GM20000 (cell line): ENCODE data around the gene ARHGEF6.

Experiments
- DNase-seq: peaks from one replicate; pipeline ENCODE4 v3.0.0; 2012; ENCODE audit warnings: low spot score
- TF ChIP-seq, protein P1 (sequence below): IDR thresholded peaks from 2 replicates; pipeline ENCODE4 v1.5.1; 2012; ENCODE audit warnings: mild to moderate bottlenecking, control low read depth; ENCODE audit errors: extremely low read depth, missing control alignments

ARHGEF6 gene

DNA sequence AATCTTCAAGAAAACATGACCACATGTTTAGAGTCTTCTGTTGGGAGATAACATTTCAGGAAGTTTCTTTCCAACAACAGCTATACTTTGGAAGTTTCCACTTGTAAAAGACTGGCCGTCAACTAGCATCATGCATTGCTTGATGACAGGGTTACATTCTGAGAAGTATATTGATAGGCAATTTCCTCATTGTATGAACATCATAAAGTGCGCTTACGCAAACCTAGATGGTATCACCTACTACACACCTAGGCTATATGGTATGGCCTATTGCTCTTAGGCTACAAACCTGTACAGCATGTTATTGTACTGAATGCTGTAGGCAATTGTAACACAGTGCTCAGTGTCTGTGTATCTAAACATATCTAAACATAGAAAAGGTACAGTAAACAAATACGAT, 158.2 kb downstream of the ARHGEF6 start:
- no peak for DNase-seq
- TF ChIP-seq, protein P1, sequence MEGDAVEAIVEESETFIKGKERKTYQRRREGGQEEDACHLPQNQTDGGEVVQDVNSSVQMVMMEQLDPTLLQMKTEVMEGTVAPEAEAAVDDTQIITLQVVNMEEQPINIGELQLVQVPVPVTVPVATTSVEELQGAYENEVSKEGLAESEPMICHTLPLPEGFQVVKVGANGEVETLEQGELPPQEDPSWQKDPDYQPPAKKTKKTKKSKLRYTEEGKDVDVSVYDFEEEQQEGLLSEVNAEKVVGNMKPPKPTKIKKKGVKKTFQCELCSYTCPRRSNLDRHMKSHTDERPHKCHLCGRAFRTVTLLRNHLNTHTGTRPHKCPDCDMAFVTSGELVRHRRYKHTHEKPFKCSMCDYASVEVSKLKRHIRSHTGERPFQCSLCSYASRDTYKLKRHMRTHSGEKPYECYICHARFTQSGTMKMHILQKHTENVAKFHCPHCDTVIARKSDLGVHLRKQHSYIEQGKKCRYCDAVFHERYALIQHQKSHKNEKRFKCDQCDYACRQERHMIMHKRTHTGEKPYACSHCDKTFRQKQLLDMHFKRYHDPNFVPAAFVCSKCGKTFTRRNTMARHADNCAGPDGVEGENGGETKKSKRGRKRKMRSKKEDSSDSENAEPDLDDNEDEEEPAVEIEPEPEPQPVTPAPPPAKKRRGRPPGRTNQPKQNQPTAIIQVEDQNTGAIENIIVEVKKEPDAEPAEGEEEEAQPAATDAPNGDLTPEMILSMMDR, result no peak

DNA sequence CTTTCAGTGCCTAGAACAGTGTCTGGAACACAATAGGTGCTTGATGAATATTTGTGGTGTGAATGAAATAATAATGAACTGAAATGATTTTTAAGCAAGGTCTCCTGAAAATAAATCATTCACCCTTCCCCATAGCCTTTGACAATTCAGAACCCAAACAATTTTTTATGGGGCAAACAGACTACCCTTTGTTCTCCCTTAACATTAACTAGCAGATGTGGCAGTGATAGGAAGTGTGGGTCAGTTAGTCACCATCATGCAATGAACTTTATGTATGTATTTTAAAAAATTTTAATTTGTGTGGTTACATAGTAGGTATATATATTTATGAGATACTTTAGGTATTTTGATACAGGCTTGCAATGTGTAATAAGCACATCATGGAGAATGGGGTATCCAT, 160.0 kb downstream of the ARHGEF6 start:
- TF ChIP-seq, protein P1, result no peak
- no peak for DNase-seq

DNA sequence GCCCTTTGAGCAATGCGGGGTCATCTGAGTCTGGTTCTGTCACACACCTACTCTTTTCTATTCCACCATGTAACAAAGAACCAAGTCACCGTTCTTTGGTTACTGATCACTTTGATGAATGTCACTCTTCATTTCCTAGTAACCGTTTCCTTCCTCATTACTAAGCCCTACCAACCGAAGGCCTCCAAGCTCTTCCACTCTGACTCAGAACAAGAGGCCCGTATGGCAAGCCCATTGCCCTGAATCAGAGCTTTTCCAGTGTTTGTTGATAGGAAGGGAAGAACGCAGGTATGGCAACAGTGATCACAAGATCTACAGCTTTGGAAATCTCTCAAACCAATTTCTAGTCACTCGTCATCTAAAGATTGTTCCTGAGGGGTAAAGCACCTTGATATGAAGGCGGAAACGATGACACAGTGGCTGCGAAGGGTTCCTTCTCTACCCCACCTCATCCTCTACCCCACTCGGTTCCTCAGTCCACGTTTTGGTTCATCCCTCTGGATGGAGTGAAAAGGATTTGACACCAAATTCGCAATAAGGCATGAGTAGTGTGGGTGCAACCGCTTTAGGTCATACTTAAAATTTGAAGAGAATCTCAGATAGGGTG, 160.7 kb downstream of the ARHGEF6 start:
- DNase-seq, result no peak
- TF ChIP-seq, protein P1, result no peak

DNA sequence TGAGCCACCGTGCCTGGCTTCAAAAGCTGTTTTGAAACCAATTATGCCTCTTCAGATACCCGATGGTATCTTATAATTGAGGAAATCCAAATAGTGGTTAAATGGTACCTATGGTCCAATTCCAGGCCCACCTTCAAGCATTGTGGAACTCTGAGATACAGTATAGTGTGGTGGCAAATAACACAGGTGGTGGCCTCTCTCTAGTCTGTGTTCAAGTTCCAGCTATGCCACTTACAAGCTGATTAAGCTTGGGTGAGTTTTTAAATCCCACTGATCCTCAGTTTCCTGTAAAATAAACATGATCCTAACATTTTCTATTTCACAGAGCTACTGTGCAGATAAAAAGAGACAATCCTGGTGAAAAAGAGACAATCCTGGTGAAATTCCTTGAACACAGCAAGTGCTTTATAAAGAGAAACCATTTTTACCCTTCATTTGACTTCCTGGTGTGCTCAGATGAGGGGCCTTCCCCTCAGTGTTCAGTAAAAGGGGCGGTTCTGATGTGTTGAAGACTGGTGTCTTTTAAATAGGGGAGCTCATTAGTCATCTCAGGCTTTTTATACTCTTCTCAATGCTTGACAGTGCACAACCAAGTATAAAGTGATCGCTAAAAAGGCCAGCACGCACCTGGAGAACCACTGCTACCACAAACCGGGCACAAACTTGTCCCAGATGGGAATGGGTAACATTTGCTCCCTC, 163.6 kb downstream of the ARHGEF6 start:
- DNase-seq, result peak; percentile 59
- TF ChIP-seq, protein P1, result no peak
